HFF-Myc (cell line): ENCODE data around the gene APEH.
"Not testable (repeated sequence)": the region's sequence is repeated elsewhere in the genome, so short reads cannot be mapped to it uniquely, and the experiment has no call there.

ENCODE experiments used
- DNase-seq: peaks from one replicate; pipeline ENCODE4 v3.0.0-alpha.2; 2011; ENCODE audit warnings: low read depth; ENCODE audit errors: extremely low read depth
- H3K4me3 ChIP-seq: replicated peaks from 2 replicates; pipeline ENCODE4 v1.5.1; 2011; ENCODE audit warnings: low read depth, mild to moderate bottlenecking, control low read depth, low read length
- TF ChIP-seq, protein P1 (sequence below): IDR thresholded peaks from 2 replicates; pipeline ENCODE4 v1.5.1; 2012; ENCODE audit warnings: mild to moderate bottlenecking, low read depth, low read length, control low read depth; ENCODE audit errors: missing control alignments

APEH gene

GRCh38 chr3:49689046-49689907 lies 15.1 kb downstream of the APEH start, which contains the start of the genes MST1 and RNF123:
MST1 (minus strand) TSS chr3:49689474; CDS start chr3:49688691, 783 bp downstream.
RNF123 (plus strand) TSS chr3:49689557; CDS start chr3:49691166, 1,609 bp downstream.
- DNase-seq: peak; percentile 72
- H3K4me3 ChIP-seq: peak within 1 kb of the TSS; percentile 93
- TF ChIP-seq, protein P1, sequence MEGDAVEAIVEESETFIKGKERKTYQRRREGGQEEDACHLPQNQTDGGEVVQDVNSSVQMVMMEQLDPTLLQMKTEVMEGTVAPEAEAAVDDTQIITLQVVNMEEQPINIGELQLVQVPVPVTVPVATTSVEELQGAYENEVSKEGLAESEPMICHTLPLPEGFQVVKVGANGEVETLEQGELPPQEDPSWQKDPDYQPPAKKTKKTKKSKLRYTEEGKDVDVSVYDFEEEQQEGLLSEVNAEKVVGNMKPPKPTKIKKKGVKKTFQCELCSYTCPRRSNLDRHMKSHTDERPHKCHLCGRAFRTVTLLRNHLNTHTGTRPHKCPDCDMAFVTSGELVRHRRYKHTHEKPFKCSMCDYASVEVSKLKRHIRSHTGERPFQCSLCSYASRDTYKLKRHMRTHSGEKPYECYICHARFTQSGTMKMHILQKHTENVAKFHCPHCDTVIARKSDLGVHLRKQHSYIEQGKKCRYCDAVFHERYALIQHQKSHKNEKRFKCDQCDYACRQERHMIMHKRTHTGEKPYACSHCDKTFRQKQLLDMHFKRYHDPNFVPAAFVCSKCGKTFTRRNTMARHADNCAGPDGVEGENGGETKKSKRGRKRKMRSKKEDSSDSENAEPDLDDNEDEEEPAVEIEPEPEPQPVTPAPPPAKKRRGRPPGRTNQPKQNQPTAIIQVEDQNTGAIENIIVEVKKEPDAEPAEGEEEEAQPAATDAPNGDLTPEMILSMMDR: peak; percentile 30

DNA sequence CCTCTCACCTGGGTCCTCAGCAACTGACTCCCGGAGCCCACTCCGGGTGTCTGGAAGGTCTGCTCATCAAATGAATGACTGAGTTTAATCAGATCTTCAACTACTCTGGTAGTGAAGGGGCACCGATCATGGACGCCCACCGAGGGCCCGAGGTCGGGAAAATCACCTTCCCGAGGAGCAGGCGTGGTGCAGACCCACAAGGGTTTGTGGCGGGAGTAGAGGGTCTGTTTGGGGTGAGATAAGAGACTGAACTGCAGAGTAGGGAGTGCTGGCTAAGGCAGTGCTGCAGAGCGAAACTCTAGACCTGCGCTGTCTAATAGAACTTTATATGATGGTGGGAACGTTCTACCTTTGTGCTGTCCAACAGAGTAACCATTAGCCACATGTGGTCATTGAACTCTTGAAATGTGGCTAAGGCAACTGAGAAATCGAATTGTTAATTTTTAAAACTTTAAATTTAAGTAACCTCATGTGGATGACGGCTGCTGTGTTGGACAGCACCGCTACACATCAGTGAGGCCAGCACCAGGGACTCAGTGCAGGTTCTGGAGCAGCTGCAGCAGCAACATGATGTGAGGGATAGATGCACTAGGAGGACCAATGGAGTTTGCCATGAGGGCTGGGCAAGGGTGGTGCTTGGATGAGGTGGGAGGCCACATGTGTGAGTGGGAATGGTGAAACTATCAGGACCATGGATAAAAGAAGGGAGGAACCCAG lies 15.9 kb downstream of the APEH start:
- not testable (repeated sequence) for DNase-seq
- H3K4me3 ChIP-seq: peak overlapping the region; percentile 93

DNA sequence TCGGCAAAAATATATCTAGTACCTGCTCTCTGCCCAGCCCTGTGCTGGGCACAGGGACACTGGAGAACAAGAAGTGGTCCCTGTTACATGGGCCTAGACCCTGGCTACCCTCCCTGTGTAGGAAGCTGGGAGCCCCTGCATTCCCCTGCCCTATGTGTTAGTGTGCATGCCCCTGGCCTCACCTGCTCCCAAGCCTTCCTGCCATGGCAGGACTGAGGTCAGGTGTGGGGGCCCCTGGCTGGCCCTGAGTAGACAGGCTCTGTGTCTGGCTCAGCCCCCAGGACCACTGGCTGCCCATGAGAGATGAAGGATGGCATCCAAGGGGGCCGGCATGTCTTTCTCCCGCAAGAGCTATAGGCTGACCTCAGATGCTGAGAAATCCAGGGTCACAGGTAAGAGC lies 16.7 kb downstream of the APEH start:
- H3K4me3 ChIP-seq: peak overlapping the region; percentile 93
- not testable (repeated sequence) for DNase-seq

GRCh38 chr3:49691481-49691880 lies 17.3 kb downstream of the APEH start:
- H3K4me3 ChIP-seq, DNase-seq: not testable (repeated sequence)

DNA sequence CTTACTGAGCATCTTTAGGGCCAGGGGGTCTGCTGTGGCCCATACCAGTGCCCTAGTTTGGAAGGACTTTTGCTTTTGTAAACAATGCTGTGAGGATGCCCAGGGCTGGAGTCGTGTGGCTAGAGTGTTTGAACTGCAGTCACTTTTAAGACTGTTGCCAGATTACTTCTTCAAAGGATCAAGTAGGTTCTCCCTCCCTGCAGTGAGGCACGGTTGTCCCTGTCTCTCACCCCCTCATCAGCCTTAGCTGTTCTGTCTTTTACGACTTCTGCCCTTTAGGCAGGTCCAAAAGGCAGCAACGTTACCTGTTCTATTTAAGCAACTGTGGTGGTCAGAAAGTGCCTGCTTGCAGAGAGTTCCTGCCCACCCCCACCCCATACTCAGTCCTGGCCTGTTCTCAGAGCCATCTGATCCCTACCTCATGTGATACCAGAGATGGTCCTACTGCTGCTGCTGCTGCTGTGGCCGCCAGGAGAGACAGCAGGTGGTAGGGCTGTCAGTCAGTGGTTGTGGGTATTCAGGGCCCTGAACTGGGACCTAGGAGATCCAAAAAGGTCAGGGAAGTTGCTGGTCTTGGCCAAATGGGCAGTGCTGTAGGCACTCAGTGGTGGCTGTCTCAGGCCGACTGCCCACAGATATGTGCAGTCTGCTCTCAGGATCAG lies 20.4 kb downstream of the APEH start:
- not testable (repeated sequence) for H3K4me3 ChIP-seq, DNase-seq

DNA sequence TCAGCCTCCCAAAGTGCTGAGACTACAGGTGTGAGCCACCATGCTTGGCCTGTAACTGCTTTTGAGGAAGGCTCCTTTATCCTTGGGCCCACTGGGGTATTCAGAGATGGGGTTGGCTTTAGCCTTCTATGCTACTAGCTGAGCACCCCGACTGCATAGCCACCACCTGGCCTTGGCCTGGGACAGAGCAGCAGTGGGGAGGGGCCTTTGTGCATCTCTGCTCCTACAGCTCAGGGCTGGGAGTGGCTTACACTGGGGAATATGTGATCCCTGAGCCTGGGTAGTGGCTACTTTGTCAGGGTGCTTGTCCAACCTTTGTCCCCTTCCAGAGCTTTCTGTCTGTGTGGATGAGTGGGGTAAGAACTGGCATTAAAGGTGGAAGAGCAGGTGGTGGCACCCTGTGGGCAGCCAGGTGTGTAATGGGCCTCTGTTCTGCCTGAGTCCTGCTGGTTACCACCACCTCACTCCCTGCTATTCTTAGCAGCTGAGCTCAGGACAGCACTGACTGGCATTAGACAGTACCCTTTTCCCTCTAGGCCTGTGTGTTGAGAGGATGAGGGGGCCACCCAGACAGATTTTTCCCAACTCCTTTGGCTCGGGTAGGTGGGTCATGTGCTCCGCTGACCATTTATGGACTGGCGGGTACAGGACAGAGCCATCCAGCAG lies 21.3 kb downstream of the APEH start:
- not testable (repeated sequence) for H3K4me3 ChIP-seq

DNA sequence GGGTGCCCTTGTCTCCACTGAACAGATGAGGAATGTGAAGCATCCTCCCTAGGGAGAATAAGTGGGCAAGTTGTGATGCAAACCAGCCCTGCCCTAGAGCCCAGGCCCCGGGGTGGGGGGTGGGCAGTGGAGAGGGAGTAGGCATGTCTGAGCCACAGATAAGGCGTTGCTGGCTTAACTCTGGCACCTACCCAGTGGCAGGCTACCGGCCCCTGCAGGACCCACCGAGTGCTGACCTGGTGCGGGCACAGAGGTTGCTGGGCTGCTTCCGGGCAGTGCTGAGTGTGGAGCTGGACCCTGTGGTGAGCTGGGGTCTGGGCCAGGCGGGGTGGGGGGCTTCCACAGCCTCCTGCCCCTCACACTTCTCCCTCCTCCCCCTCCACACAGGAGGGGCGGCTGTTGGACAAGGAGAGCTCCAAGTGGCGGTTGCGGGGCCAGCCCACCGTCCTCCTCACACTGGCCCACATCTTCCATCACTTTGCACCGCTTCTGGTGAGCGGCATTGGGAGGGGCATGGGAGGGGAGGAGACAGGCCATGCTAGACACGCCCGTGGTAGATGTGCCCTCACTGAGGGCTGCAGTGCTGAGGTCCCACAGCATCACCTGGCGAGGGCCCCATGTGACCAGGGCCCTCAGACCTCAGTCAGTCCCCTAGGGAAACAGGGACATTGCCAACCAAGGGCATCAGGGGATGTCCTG lies 25.3 kb downstream of the APEH start:
- DNase-seq: no peak
- H3K4me3 ChIP-seq: no peak overlapping the region
- TF ChIP-seq, protein P1: no peak

More for the DNA sequence above, 21.3 kb downstream of the APEH start:
- DNase-seq: not testable (repeated sequence)

DNA sequence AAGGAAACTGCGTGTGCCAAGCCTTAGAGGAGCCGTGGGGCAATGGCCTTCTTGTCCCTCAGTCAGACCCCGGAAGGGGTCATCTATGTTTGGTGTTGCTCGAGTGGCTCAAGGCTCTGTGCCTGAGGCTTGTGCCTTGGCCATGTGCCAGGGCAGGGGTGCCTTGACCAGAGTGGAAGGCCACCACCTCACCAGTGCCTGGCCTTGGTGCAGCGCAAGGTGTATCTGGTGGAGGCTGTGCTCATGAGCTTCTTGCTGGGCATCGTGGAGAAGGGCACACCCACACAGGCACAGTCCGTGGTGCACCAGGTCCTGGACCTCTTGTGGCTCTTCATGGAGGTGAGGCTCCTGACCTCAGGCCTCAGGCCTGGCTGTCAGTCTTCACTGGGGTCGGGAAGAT lies 25.9 kb downstream of the APEH start:
- H3K4me3 ChIP-seq: no peak overlapping the region
- no peak for DNase-seq
- TF ChIP-seq, protein P1: no peak
